GM18858 (cell line): ENCODE measurements around the gene TCERG1L.

ENCODE experiments used
- ATAC-seq: cut with Tn5 transposase; IDR thresholded peaks from one replicate; pipeline ENCODE4 v1.9.1; 2021; ENCODE audit not compliant: unreplicated experiment

Gene TCERG1L

GRCh38 chr10:131077724-131078123, 233.8 kb downstream of the TCERG1L start:
- no peak for ATAC-seq

- no peak for ATAC-seq
Measured at GRCh38 chr10:131077031-131077430, 234.5 kb downstream of the TCERG1L start.

GRCh38 chr10:131076356-131076755, 235.2 kb downstream of the TCERG1L start:
- no peak for ATAC-seq

GRCh38 chr10:131075218-131075770, 236.2 kb downstream of the TCERG1L start:
- no peak for ATAC-seq

- ATAC-seq: no peak
Measured at GRCh38 chr10:131074682-131075081, 236.8 kb downstream of the TCERG1L start.

- ATAC-seq: no peak
Measured at GRCh38 chr10:131073469-131074035, 238.0 kb downstream of the TCERG1L start.

- no peak for ATAC-seq
Measured at GRCh38 chr10:131072651-131073468, 238.7 kb downstream of the TCERG1L start.

- ATAC-seq: no peak
Measured at GRCh38 chr10:131071721-131072120, 239.8 kb downstream of the TCERG1L start.

- no peak for ATAC-seq
Measured at GRCh38 chr10:131070856-131071255, 240.7 kb downstream of the TCERG1L start.

GRCh38 chr10:131068760-131069159, 242.8 kb downstream of the TCERG1L start:
- no peak for ATAC-seq

GRCh38 chr10:131068311-131068710, 243.2 kb downstream of the TCERG1L start:
- ATAC-seq: no peak

GRCh38 chr10:131067690-131068089, 243.8 kb downstream of the TCERG1L start:
- no peak for ATAC-seq

GRCh38 chr10:131065673-131066305, 245.7 kb downstream of the TCERG1L start:
- ATAC-seq: no peak

GRCh38 chr10:131063311-131063710, 248.2 kb downstream of the TCERG1L start:
- no peak for ATAC-seq

GRCh38 chr10:131062621-131063260, 248.8 kb downstream of the TCERG1L start:
- ATAC-seq: no peak

GRCh38 chr10:131061216-131061615, 250.3 kb downstream of the TCERG1L start:
- no peak for ATAC-seq

- ATAC-seq: no peak
Measured at GRCh38 chr10:131059881-131060280, 251.6 kb downstream of the TCERG1L start.

- no peak for ATAC-seq
Measured at GRCh38 chr10:131058799-131059198, 252.7 kb downstream of the TCERG1L start.

GRCh38 chr10:131056781-131057180, 254.7 kb downstream of the TCERG1L start:
- no peak for ATAC-seq

GRCh38 chr10:131056091-131056579, 255.4 kb downstream of the TCERG1L start:
- no peak for ATAC-seq

GRCh38 chr10:131055437-131055836, 256.1 kb downstream of the TCERG1L start:
- ATAC-seq: no peak
